HepG2 (cell line): ENCODE results near the gene FNDC3B. TPM values are rescaled to one million over a fixed set of nuclear protein-coding genes. Genes with fewer than 3 reads are reported as not detected.
A peak's percentile ranks its signal among the peaks of the same experiment; 100 is the strongest.

Experiments used
- BHLHE40 ChIP-seq: IDR thresholded peaks from 2 replicates; pipeline ENCODE4 v1.6.1; 2011; ENCODE audit warnings: low read length, improper control_type of control experiment
- ELF4 ChIP-seq: sonication (generic); formaldehyde crosslinking; IDR thresholded peaks from 2 replicates; pipeline ENCODE4 v1.5.0; 2020; ENCODE audit warnings: missing genetic modification reagents, mild to moderate bottlenecking, moderate library complexity, borderline replicate concordance
- FOXA3 ChIP-seq: IDR thresholded peaks from 2 replicates; pipeline ENCODE4 v1.6.1; 2016; ENCODE audit warnings: missing genetic modification reagents, missing compliant biosample characterization
- IRX3 ChIP-seq: sonication (generic); formaldehyde crosslinking; IDR thresholded peaks from 2 replicates; pipeline ENCODE4 v1.8.1; 2023; ENCODE audit warnings: mild to moderate bottlenecking, low read depth, missing genetic modification reagents, borderline replicate concordance
- JUNB ChIP-seq: sonication (generic); formaldehyde crosslinking; IDR thresholded peaks from 2 replicates; pipeline ENCODE4 v1.8.0; 2022; ENCODE audit warnings: missing genetic modification reagents, mild to moderate bottlenecking, borderline replicate concordance
- KLF12 ChIP-seq: sonication (generic); formaldehyde crosslinking; IDR thresholded peaks from 2 replicates; pipeline ENCODE4 v1.4.0; 2020; ENCODE audit warnings: missing genetic modification reagents, borderline replicate concordance
- KLF15 ChIP-seq: sonication (generic); formaldehyde crosslinking; IDR thresholded peaks from 2 replicates; pipeline ENCODE4 v1.8.1; 2023; ENCODE audit warnings: borderline replicate concordance, mild to moderate bottlenecking, inconsistent platforms, missing genetic modification reagents, mixed read lengths
- NONO ChIP-seq, 2 experiments: fragments of 450-650 bp in 1 of 2; sonication (generic) in 1 of 2; formaldehyde crosslinking in 1 of 2; IDR thresholded peaks in 1 of 2; conservative IDR thresholded peaks in 1 of 2; 2 replicates each; pipeline versions ENCODE4 v1.6.1 to v1.8.0; 2017 to 2022; ENCODE audit warnings: mild to moderate bottlenecking in 1 of 2, missing genetic modification reagents in 1 of 2, moderate library complexity in 1 of 2
- NR2F1 ChIP-seq, 2 experiments: fragments of 450-650 bp in 1 of 2; formaldehyde crosslinking in 1 of 2; IDR thresholded peaks; 2 replicates each; pipeline versions ENCODE4 v1.5.0 to v1.6.1; 2016 to 2020; ENCODE audit warnings: mild to moderate bottlenecking in 1 of 2, missing compliant biosample characterization in 1 of 2, missing genetic modification reagents in 1 of 2, moderate library complexity in 1 of 2
- PHF21A ChIP-seq: sonication (generic); formaldehyde crosslinking; IDR thresholded peaks from 2 replicates; pipeline ENCODE4 v1.5.0; 2020; ENCODE audit warnings: mild to moderate bottlenecking, missing genetic modification reagents
- RARA ChIP-seq: IDR thresholded peaks from 2 replicates; pipeline ENCODE4 v1.6.1; 2016; ENCODE audit warnings: missing genetic modification reagents, missing compliant biosample characterization
- RBFOX2 ChIP-seq: fragments of 200-400 bp; formaldehyde crosslinking; IDR thresholded peaks from 2 replicates; pipeline ENCODE4 v1.6.1; 2017; ENCODE audit warnings: low read depth, mild to moderate bottlenecking, low read length
- SMARCC2 ChIP-seq: fragments of 450-650 bp; IDR thresholded peaks from 2 replicates; pipeline ENCODE4 v1.6.1; 2017; ENCODE audit warnings: antibody characterized with exemption, mild to moderate bottlenecking
- SP140L ChIP-seq: sonication (generic); formaldehyde crosslinking; IDR thresholded peaks from 2 replicates; pipeline ENCODE4 v1.4.0; 2020; ENCODE audit warnings: missing genetic modification reagents, borderline replicate concordance
- SP5 ChIP-seq: IDR thresholded peaks from 2 replicates; pipeline ENCODE4 v1.6.1; 2016; ENCODE audit warnings: low read depth, borderline replicate concordance
- SSRP1 ChIP-seq: IDR thresholded peaks from 2 replicates; pipeline ENCODE4 v1.6.1; 2016; ENCODE audit warnings: control low read depth
- XBP1 ChIP-seq: sonication (generic); formaldehyde crosslinking; IDR thresholded peaks from 2 replicates; pipeline ENCODE4 v1.5.0; 2020; ENCODE audit warnings: missing genetic modification reagents
- ZNF121 ChIP-seq: sonication (generic); formaldehyde crosslinking; IDR thresholded peaks from 2 replicates; pipeline ENCODE4 v1.5.0; 2020; ENCODE audit warnings: mild to moderate bottlenecking, missing genetic modification reagents
- ZNF143 ChIP-seq: sonication (generic); formaldehyde crosslinking; IDR thresholded peaks from 2 replicates; pipeline ENCODE4 v1.4.0; 2020; ENCODE audit warnings: missing genetic modification reagents
- ZNF264 ChIP-seq: sonication (generic); formaldehyde crosslinking; IDR thresholded peaks from 2 replicates; pipeline ENCODE4 v1.4.0; 2020; ENCODE audit warnings: missing genetic modification reagents
- ZNF333 ChIP-seq: sonication (generic); formaldehyde crosslinking; IDR thresholded peaks from 2 replicates; pipeline ENCODE4 v1.4.0; 2020; ENCODE audit warnings: mild to moderate bottlenecking, missing genetic modification reagents, borderline replicate concordance
- ZNF383 ChIP-seq: sonication (generic); formaldehyde crosslinking; IDR thresholded peaks from 2 replicates; pipeline ENCODE4 v1.4.0; 2020; ENCODE audit warnings: missing genetic modification reagents, mild to moderate bottlenecking, borderline replicate concordance
- ZNF484 ChIP-seq: sonication (generic); formaldehyde crosslinking; IDR thresholded peaks from 2 replicates; pipeline ENCODE4 v1.5.1; 2020; ENCODE audit warnings: mild to moderate bottlenecking, low read depth, missing genetic modification reagents, borderline replicate concordance
- ZNF703 ChIP-seq: sonication (generic); formaldehyde crosslinking; IDR thresholded peaks from 2 replicates; pipeline ENCODE4 v1.5.1; 2020; ENCODE audit warnings: missing genetic modification reagents, mild to moderate bottlenecking, moderate library complexity, borderline replicate concordance
- ZNF780A ChIP-seq: sonication (generic); formaldehyde crosslinking; IDR thresholded peaks from 2 replicates; pipeline ENCODE4 v1.8.0; 2022; ENCODE audit warnings: mild to moderate bottlenecking, missing genetic modification reagents, moderate library complexity
- ZNF839 ChIP-seq: sonication (generic); formaldehyde crosslinking; IDR thresholded peaks from 2 replicates; pipeline ENCODE4 v1.4.0; 2020; ENCODE audit warnings: missing genetic modification reagents, mild to moderate bottlenecking, borderline replicate concordance
- polyA plus RNA-seq, 8 experiments: library from polyadenylated mRNA; depleted of rRNA in 3 of 8; stranded (reverse) in 7 of 8; unstranded in 1 of 8; fragments of >200 nt; fragmentation: Illumina TruSeq in 4 of 8; extraction: Trizol in 4 of 8; gene quantifications; 2 replicates each; pipeline versions ENCODE4 v1.2.1 to v1.2.3, GENCODE V29; 2011 to 2016; ENCODE audit warnings: low read depth in 4 of 8, missing spikeins in 1 of 8, mixed read lengths in 1 of 8; ENCODE audit not compliant: insufficient read depth in 1 of 8
- total RNA-seq, 5 experiments: library from RNA; depleted of rRNA; stranded (reverse); fragments of >200 nt; fragmentation: Illumina TruSeq; extraction: Trizol; gene quantifications; 2 replicates each; pipeline ENCODE4 v1.2.3, GENCODE V29; 2016; ENCODE audit warnings: low read depth in 1 of 5
- TF ChIP-seq, protein P1 (sequence below): sonication (generic); formaldehyde crosslinking; IDR thresholded peaks from 2 replicates; pipeline ENCODE4 v1.8.1; 2023; ENCODE audit warnings: mild to moderate bottlenecking, missing genetic modification reagents, borderline replicate concordance
- TF ChIP-seq, protein P2 (sequence below): sonication (generic); formaldehyde crosslinking; conservative IDR thresholded peaks from 2 replicates; pipeline ENCODE4 v1.8.1; 2023; ENCODE audit warnings: missing genetic modification reagents
- TF ChIP-seq, protein P3 (sequence below): sonication (generic); formaldehyde crosslinking; IDR thresholded peaks from 2 replicates; pipeline ENCODE4 v1.8.0; 2022; ENCODE audit warnings: mild to moderate bottlenecking, missing genetic modification reagents, moderate library complexity

Gene FNDC3B
- total and polyA plus RNA-seq, 2 of the 13 experiments (the other 11 are each of a cell fraction or from before 2014, with no cell fraction given), result 74.8 to 103 TPM

DNA sequence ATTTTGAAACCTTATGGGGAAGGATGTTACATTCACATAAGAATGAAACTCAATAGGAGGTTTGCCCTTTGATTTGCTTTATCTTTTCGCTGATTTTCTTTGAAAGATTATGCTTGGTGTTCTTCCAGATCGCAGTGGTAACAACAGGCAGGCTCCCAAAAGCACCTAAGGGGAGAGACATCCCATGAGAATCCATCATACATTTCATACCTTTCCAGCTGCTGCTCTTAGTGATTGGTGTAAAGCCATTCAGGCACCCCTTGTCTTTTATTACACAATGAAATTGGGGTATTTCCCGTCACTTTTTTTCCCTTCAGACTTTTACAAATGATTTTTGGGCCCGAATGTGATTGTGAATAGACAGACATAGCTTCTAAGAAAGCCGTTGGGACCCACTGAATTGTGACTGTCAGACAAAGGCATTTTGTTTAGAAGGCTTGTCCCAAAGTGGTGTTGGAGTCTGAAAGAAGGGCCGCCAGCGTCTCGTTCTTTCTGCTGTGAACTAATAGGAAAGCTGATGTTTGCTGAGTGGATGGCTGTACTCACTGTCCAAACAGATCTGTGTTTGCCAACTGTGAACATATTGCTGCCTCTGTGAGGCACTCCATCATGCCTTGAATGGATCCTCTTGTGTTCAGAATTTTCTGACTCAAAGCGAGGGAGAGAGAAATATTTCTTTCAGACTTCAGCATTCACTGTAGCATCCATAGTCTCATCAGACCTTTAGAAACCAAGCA lies 164.3 kb downstream of the FNDC3B start (continued):
- TF ChIP-seq ZNF143 (CRISPR knock-in tag) (no peak), ZNF121 (peak; percentile 55; the same call in 1 of the 2 replicates), SSRP1 (CRISPR knock-in tag) (peak; percentile 36; the same call in 1 of the 2 replicates), XBP1 (CRISPR knock-in tag) (no peak), ZNF383 (no peak), SP5 (CRISPR knock-in tag) (peak; percentile 53; the same call in 1 of the 2 replicates), ZNF703 (CRISPR knock-in tag) (no peak), SP140L (CRISPR knock-in tag) (no peak), FOXA3 (CRISPR knock-in tag) (peak; percentile 95), NONO (IDR thresholded peaks at IDR 0.05) (no peak), NONO (CRISPR knock-in tag; conservative IDR thresholded peaks at IDR 0.05) (0 out of 2 replicates have a peak, but pooled peaks have one; percentile 51), PHF21A (CRISPR knock-in tag) (peak; percentile 89), RARA (peak; percentile 75), ZNF264 (CRISPR knock-in tag) (peak; percentile 84), KLF15 (no peak), RBFOX2 (no peak), ZNF484 (no peak), BHLHE40 (0 out of 2 replicates have a peak, but pooled peaks have one; percentile 27), ZNF780A (no peak), NR2F1 (CRISPR knock-in tag; IDR thresholded peaks at IDR 0.05) (no peak), IRX3 (no peak), KLF12 (no peak), ELF4 (no peak), ZNF839 (CRISPR knock-in tag) (no peak), ZNF333 (no peak), SMARCC2 (no peak), JUNB (CRISPR knock-in tag) (no peak)
- TF ChIP-seq, protein P1, sequence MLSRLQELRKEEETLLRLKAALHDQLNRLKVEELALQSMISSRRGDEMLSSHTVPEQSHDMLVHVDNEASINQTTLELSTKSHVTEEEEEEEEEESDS (CRISPR knock-in tag), result no peak
- TF ChIP-seq, protein P2, sequence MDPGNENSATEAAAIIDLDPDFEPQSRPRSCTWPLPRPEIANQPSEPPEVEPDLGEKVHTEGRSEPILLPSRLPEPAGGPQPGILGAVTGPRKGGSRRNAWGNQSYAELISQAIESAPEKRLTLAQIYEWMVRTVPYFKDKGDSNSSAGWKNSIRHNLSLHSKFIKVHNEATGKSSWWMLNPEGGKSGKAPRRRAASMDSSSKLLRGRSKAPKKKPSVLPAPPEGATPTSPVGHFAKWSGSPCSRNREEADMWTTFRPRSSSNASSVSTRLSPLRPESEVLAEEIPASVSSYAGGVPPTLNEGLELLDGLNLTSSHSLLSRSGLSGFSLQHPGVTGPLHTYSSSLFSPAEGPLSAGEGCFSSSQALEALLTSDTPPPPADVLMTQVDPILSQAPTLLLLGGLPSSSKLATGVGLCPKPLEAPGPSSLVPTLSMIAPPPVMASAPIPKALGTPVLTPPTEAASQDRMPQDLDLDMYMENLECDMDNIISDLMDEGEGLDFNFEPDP, result no peak
- TF ChIP-seq, protein P3, sequence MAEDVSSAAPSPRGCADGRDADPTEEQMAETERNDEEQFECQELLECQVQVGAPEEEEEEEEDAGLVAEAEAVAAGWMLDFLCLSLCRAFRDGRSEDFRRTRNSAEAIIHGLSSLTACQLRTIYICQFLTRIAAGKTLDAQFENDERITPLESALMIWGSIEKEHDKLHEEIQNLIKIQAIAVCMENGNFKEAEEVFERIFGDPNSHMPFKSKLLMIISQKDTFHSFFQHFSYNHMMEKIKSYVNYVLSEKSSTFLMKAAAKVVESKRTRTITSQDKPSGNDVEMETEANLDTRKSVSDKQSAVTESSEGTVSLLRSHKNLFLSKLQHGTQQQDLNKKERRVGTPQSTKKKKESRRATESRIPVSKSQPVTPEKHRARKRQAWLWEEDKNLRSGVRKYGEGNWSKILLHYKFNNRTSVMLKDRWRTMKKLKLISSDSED, result no peak
